ENCODE data around the gene HBS1L.

Gene HBS1L

GRCh38 chr6:135008072-135008940, 46.3 kb downstream of the HBS1L start:
- no peak overlapping the region for H3K27ac ChIP-seq (ENCODE audit: low read depth, low read length)
- H3K36me3 ChIP-seq (ENCODE audit: control insufficient read depth in 5 of 5, insufficient read depth in 5 of 5, low read length in 5 of 5) = peaks cover 0 to 6% (median 3%) of the 10 kb centered on the region in 5 donors
- H3K4me1 ChIP-seq (ENCODE audit: control insufficient read depth in 5 of 5, insufficient read depth in 5 of 5, low read length in 5 of 5) = no peaks in the 10 kb centered on the region
- no peaks in the 10 kb centered on the region for H3K9me3 ChIP-seq (ENCODE audit: control insufficient read depth in 5 of 5, low read length in 5 of 5)
- H3K9ac ChIP-seq (ENCODE audit: low read length in 5 of 5) = no peak overlapping the region
- H3K27me3 ChIP-seq (ENCODE audit: control insufficient read depth in 5 of 5, insufficient read depth in 4 of 5, low read length in 5 of 5) = no peaks in the 10 kb centered on the region
- H3K4me3 ChIP-seq (ENCODE audit: low read depth in 1 of 5, low read length in 5 of 5) = no peak overlapping the region

- Histone ChIP-seq H3K4me3 (ENCODE audit: low read depth in 1 of 5, low read length in 5 of 5) (no peak overlapping the region), H3K27me3 (ENCODE audit: control insufficient read depth in 5 of 5, insufficient read depth in 4 of 5, low read length in 5 of 5) (no peaks in the 10 kb centered on the region), H3K4me1 (ENCODE audit: control insufficient read depth in 5 of 5, insufficient read depth in 5 of 5, low read length in 5 of 5) (no peaks in the 10 kb centered on the region), H3K9ac (ENCODE audit: low read length in 5 of 5) (no peak overlapping the region), H3K36me3 (ENCODE audit: control insufficient read depth in 5 of 5, insufficient read depth in 5 of 5, low read length in 5 of 5) (peaks cover 0 to 6% (median 3%) of the 10 kb centered on the region in 5 donors), H3K27ac (ENCODE audit: low read depth, low read length) (no peak overlapping the region), H3K9me3 (ENCODE audit: control insufficient read depth in 5 of 5, low read length in 5 of 5) (no peaks in the 10 kb centered on the region)
These were observed 48.2 kb downstream of the HBS1L start for GRCh38 chr6:135006386-135006914.

GRCh38 chr6:135004399-135004798, 50.2 kb downstream of the HBS1L start:
- Histone ChIP-seq H3K4me3 (ENCODE audit: low read depth in 1 of 5, low read length in 5 of 5) (no peak overlapping the region), H3K4me1 (ENCODE audit: control insufficient read depth in 5 of 5, insufficient read depth in 5 of 5, low read length in 5 of 5) (no peaks in the 10 kb centered on the region), H3K36me3 (ENCODE audit: control insufficient read depth in 5 of 5, insufficient read depth in 5 of 5, low read length in 5 of 5) (peaks cover 0 to 10% (median 6%) of the 10 kb centered on the region in 5 donors), H3K9ac (ENCODE audit: low read length in 5 of 5) (no peak overlapping the region), H3K9me3 (ENCODE audit: control insufficient read depth in 5 of 5, low read length in 5 of 5) (no peaks in the 10 kb centered on the region), H3K27ac (ENCODE audit: low read depth, low read length) (no peak overlapping the region), H3K27me3 (ENCODE audit: control insufficient read depth in 5 of 5, insufficient read depth in 4 of 5, low read length in 5 of 5) (no peaks in the 10 kb centered on the region)

GRCh38 chr6:135002974-135003703, 51.5 kb downstream of the HBS1L start:
- Histone ChIP-seq H3K27ac (ENCODE audit: low read depth, low read length) (no peak overlapping the region), H3K27me3 (ENCODE audit: control insufficient read depth in 5 of 5, insufficient read depth in 4 of 5, low read length in 5 of 5) (no peaks in the 10 kb centered on the region), H3K36me3 (ENCODE audit: control insufficient read depth in 5 of 5, insufficient read depth in 5 of 5, low read length in 5 of 5) (peaks cover 0 to 10% (median 6%) of the 10 kb centered on the region in 5 donors), H3K9me3 (ENCODE audit: control insufficient read depth in 5 of 5, low read length in 5 of 5) (no peaks in the 10 kb centered on the region), H3K4me1 (ENCODE audit: control insufficient read depth in 5 of 5, insufficient read depth in 5 of 5, low read length in 5 of 5) (no peaks in the 10 kb centered on the region), H3K9ac (ENCODE audit: low read length in 5 of 5) (no peak overlapping the region), H3K4me3 (ENCODE audit: low read depth in 1 of 5, low read length in 5 of 5) (no peak overlapping the region)

- Histone ChIP-seq H3K36me3 (ENCODE audit: control insufficient read depth in 5 of 5, insufficient read depth in 5 of 5, low read length in 5 of 5) (peaks cover 1 to 14% (median 9%) of the 10 kb centered on the region in 5 donors), H3K27ac (ENCODE audit: low read depth, low read length) (no peak overlapping the region), H3K27me3 (ENCODE audit: control insufficient read depth in 5 of 5, insufficient read depth in 4 of 5, low read length in 5 of 5) (no peaks in the 10 kb centered on the region), H3K4me3 (ENCODE audit: low read depth in 1 of 5, low read length in 5 of 5) (no peak overlapping the region), H3K4me1 (ENCODE audit: control insufficient read depth in 5 of 5, insufficient read depth in 5 of 5, low read length in 5 of 5) (no peaks in the 10 kb centered on the region), H3K9ac (ENCODE audit: low read length in 5 of 5) (no peak overlapping the region), H3K9me3 (ENCODE audit: control insufficient read depth in 5 of 5, low read length in 5 of 5) (no peaks in the 10 kb centered on the region)
These were observed 52.3 kb downstream of the HBS1L start for GRCh38 chr6:135002229-135002844.

GRCh38 chr6:134999107-134999506, 55.5 kb downstream of the HBS1L start:
- no peak overlapping the region for H3K27ac ChIP-seq (ENCODE audit: low read depth, low read length)
- no peaks in the 10 kb centered on the region for H3K4me1 ChIP-seq (ENCODE audit: control insufficient read depth in 5 of 5, insufficient read depth in 5 of 5, low read length in 5 of 5)
- peaks cover 7 to 29% (median 12%) of the 10 kb centered on the region in 5 donors for H3K36me3 ChIP-seq (ENCODE audit: control insufficient read depth in 5 of 5, insufficient read depth in 5 of 5, low read length in 5 of 5)
- no peak overlapping the region for H3K9ac ChIP-seq (ENCODE audit: low read length in 5 of 5)
- no peaks in the 10 kb centered on the region for H3K27me3 ChIP-seq (ENCODE audit: control insufficient read depth in 5 of 5, insufficient read depth in 4 of 5, low read length in 5 of 5)
- H3K4me3 ChIP-seq (ENCODE audit: low read depth in 1 of 5, low read length in 5 of 5) = no peak overlapping the region
- H3K9me3 ChIP-seq (ENCODE audit: control insufficient read depth in 5 of 5, low read length in 5 of 5) = no peaks in the 10 kb centered on the region

- Histone ChIP-seq H3K9ac (ENCODE audit: low read length in 5 of 5) (no peak overlapping the region), H3K4me3 (ENCODE audit: low read depth in 1 of 5, low read length in 5 of 5) (no peak overlapping the region), H3K36me3 (ENCODE audit: control insufficient read depth in 5 of 5, insufficient read depth in 5 of 5, low read length in 5 of 5) (peaks cover 10 to 39% (median 27%) of the 10 kb centered on the region in 5 donors), H3K9me3 (ENCODE audit: control insufficient read depth in 5 of 5, low read length in 5 of 5) (no peaks in the 10 kb centered on the region), H3K4me1 (ENCODE audit: control insufficient read depth in 5 of 5, insufficient read depth in 5 of 5, low read length in 5 of 5) (no peaks in the 10 kb centered on the region), H3K27ac (ENCODE audit: low read depth, low read length) (no peak overlapping the region), H3K27me3 (ENCODE audit: control insufficient read depth in 5 of 5, insufficient read depth in 4 of 5, low read length in 5 of 5) (no peaks in the 10 kb centered on the region)
These were observed 57.3 kb downstream of the HBS1L start for GRCh38 chr6:134997133-134997995.

GRCh38 chr6:134995536-134995935, 59.1 kb downstream of the HBS1L start:
- no peaks in the 10 kb centered on the region for H3K27me3 ChIP-seq (ENCODE audit: control insufficient read depth in 5 of 5, insufficient read depth in 4 of 5, low read length in 5 of 5)
- H3K9ac ChIP-seq (ENCODE audit: low read length in 5 of 5) = no peak overlapping the region
- H3K4me1 ChIP-seq (ENCODE audit: control insufficient read depth in 5 of 5, insufficient read depth in 5 of 5, low read length in 5 of 5) = no peaks in the 10 kb centered on the region
- no peak overlapping the region for H3K27ac ChIP-seq (ENCODE audit: low read depth, low read length)
- H3K4me3 ChIP-seq (ENCODE audit: low read depth in 1 of 5, low read length in 5 of 5) = no peak overlapping the region
- H3K9me3 ChIP-seq (ENCODE audit: control insufficient read depth in 5 of 5, low read length in 5 of 5) = no peaks in the 10 kb centered on the region
- H3K36me3 ChIP-seq (ENCODE audit: control insufficient read depth in 5 of 5, insufficient read depth in 5 of 5, low read length in 5 of 5) = peaks cover 25 to 48% (median 36%) of the 10 kb centered on the region in 5 donors

- H3K4me3 ChIP-seq (ENCODE audit: low read depth in 1 of 5, low read length in 5 of 5) = no peak overlapping the region
These were observed 60.2 kb downstream of the HBS1L start for GRCh38 chr6:134994431-134994830.

More at GRCh38 chr6:134994431-134994830, 60.2 kb downstream of the HBS1L start:
- H3K4me1 ChIP-seq (ENCODE audit: control insufficient read depth in 5 of 5, insufficient read depth in 5 of 5, low read length in 5 of 5) = no peaks in the 10 kb centered on the region
- no peaks in the 10 kb centered on the region for H3K27me3 ChIP-seq (ENCODE audit: control insufficient read depth in 5 of 5, insufficient read depth in 4 of 5, low read length in 5 of 5)
- H3K27ac ChIP-seq (ENCODE audit: low read depth, low read length) = no peak overlapping the region
- H3K9me3 ChIP-seq (ENCODE audit: control insufficient read depth in 5 of 5, low read length in 5 of 5) = no peaks in the 10 kb centered on the region
- no peak overlapping the region for H3K9ac ChIP-seq (ENCODE audit: low read length in 5 of 5)
- peaks cover 25 to 54% (median 44%) of the 10 kb centered on the region in 5 donors for H3K36me3 ChIP-seq (ENCODE audit: control insufficient read depth in 5 of 5, insufficient read depth in 5 of 5, low read length in 5 of 5)

Data from subcutaneous abdominal adipose tissue (tissue), 5 donors.